ENCODE data around the gene BOLL. TPM values are rescaled to one million over a fixed set of nuclear protein-coding genes. Genes with fewer than 3 reads are reported as not detected.
"Not testable (repeated sequence)": the region's sequence is repeated elsewhere in the genome, so short reads cannot be mapped to it uniquely, and the experiment has no call there.

Gene BOLL
- total RNA-seq, 1 donor from 2014 or later = not detected

- not testable (repeated sequence) for H3K27ac Mint-ChIP-seq
These were observed 89.1 kb downstream of the BOLL start for GRCh38 chr2:197695971-197696370.

GRCh38 chr2:197695206-197695605 lies 89.9 kb downstream of the BOLL start:
- H3K36me3 Mint-ChIP-seq (ENCODE audit: low read depth); H3K9me3 Mint-ChIP-seq; H3K4me3 Mint-ChIP-seq (ENCODE audit: low read depth); intact Hi-C loops (cut with micrococcal nuclease); DNase-seq (ENCODE audit: low spot score); H3K27me3 Mint-ChIP-seq (ENCODE audit: low read depth); H3K27ac Mint-ChIP-seq; H3K4me1 Mint-ChIP-seq (ENCODE audit: low read depth): not testable (repeated sequence)

More at GRCh38 chr2:197695971-197696370, 89.1 kb downstream of the BOLL start:
- H3K36me3 Mint-ChIP-seq (ENCODE audit: low read depth); H3K4me3 Mint-ChIP-seq (ENCODE audit: low read depth); DNase-seq (ENCODE audit: low spot score); H3K9me3 Mint-ChIP-seq; H3K27me3 Mint-ChIP-seq (ENCODE audit: low read depth); intact Hi-C loops (cut with micrococcal nuclease): not testable (repeated sequence)
- H3K4me1 Mint-ChIP-seq (ENCODE audit: low read depth) = peaks cover 11% of the 10 kb centered on the region

- intact Hi-C loops (cut with micrococcal nuclease) = no loop called here
- no peaks in the 10 kb centered on the region for H3K4me1 Mint-ChIP-seq (ENCODE audit: low read depth)
- peaks cover 19% of the 10 kb centered on the region for H3K27me3 Mint-ChIP-seq (ENCODE audit: low read depth)
- no peak overlapping the region for H3K27ac Mint-ChIP-seq
- H3K4me3 Mint-ChIP-seq (ENCODE audit: low read depth) = no peak overlapping the region
- no peaks in the 10 kb centered on the region for H3K36me3 Mint-ChIP-seq (ENCODE audit: low read depth)
- DNase-seq (ENCODE audit: low spot score) = no peak
- no peaks in the 10 kb centered on the region for H3K9me3 Mint-ChIP-seq
These were observed 107.6 kb downstream of the BOLL start for GRCh38 chr2:197677483-197677882.

- Mint-ChIP-seq H3K27ac (no peak overlapping the region), H3K9me3 (no peaks in the 10 kb centered on the region), H3K27me3 (ENCODE audit: low read depth) (peaks cover 17% of the 10 kb centered on the region), H3K4me3 (ENCODE audit: low read depth) (no peak overlapping the region), H3K4me1 (ENCODE audit: low read depth) (no peaks in the 10 kb centered on the region), H3K36me3 (ENCODE audit: low read depth) (no peaks in the 10 kb centered on the region)
- DNase-seq (ENCODE audit: low spot score) = no peak
- intact Hi-C loops (cut with micrococcal nuclease) = no loop called here
These were observed 108.1 kb downstream of the BOLL start for GRCh38 chr2:197677056-197677455.

Other genes with a start within 250 kb of the BOLL start
- gene RFTN2, start 109.7 kb downstream of the BOLL start, total RNA-seq = not detected in 2 replicates
- gene MARS2, start 80.0 kb downstream of the BOLL start, total RNA-seq = 16.8 and 17.2 TPM in 2 replicates
- gene PLCL1, start 19.3 kb upstream of the BOLL start, total RNA-seq = 1.8 and 2.0 TPM in 2 replicates

All from activated T-helper 2 cell treated with anti-CD3 and anti-CD28 coated beads, Interferon-gamma antibody, Interleukin-2, Interleukin-4, amounts not matched to agents 10 μg/mL and 5 μg/mL and 100 μg/mL, durations not matched to agents 14 hours and 24 hours and 36 hours (primary cell).